GM12878 (cell line): ENCODE data around the gene NTRK3. TPM values are rescaled to one million over a fixed set of nuclear protein-coding genes. Genes with fewer than 3 reads are reported as not detected.

Source experiments
- ATAC-seq: fragments of 200-7000 bp; cut with Tn5 transposase; 3 replicates; pipeline ENCODE4 v1.9.1; 2020; ENCODE audit warnings: mild to moderate bottlenecking, moderate library complexity
- BruUV-seq: library from RNA; stranded (reverse); fragments of 400-500 nt; replicated peaks from 2 replicates; lab custom pipeline; 2021; lab: Mats Ljungman, UMichigan
- CTCF ChIA-PET: fragments of 300-600 bp; sonication (Branson Sonifier 250); formaldehyde crosslinking; extraction: SDS; loops from one replicate; lab custom pipeline; 2021; ENCODE audit warnings: inconsistent platforms; lab: Yijun Ruan, JAX
- POLR2A ChIA-PET: fragments of 350-600 bp; formaldehyde crosslinking; extraction: SDS; loops from one replicate; lab custom pipeline; 2021; ENCODE audit warnings: inconsistent platforms; lab: Charles Lee
- RAD21 ChIA-PET: fragments of 300-600 bp; sonication (Branson Sonifier 250); formaldehyde crosslinking; loops from one replicate; lab custom pipeline; 2023; ENCODE audit warnings: antibody characterized with exemption; ENCODE audit not compliant: unreplicated experiment; lab: Charles Lee
- SMC1A ChIA-PET: fragments of 300-600 bp; sonication (Branson Sonifier 250); formaldehyde crosslinking; loops from one replicate; lab custom pipeline; 2023; ENCODE audit not compliant: unreplicated experiment, uncharacterized antibody; lab: Charles Lee
- DNase-seq: peaks from one replicate; pipeline ENCODE4 v3.0.0-alpha.2; 2011; ENCODE audit warnings: low read depth, low spot score
- FAIRE-seq: peaks from 3 replicates; lab custom pipeline; 2011; peaks lifted over from hg19 to GRCh38; lab: Jason Lieb, UNC
- H2AFZ ChIP-seq: 2 replicates; pipeline ENCODE4 v1.6.0; 2011; ENCODE audit warnings: low read depth, low read length, control low read depth; ENCODE audit not compliant: control insufficient read depth
- H3K27ac ChIP-seq: 2 replicates; pipeline ENCODE4 v1.5.1; 2011; ENCODE audit warnings: control low read depth; ENCODE audit not compliant: control insufficient read depth, insufficient read depth
- H3K27me3 ChIP-seq, 2 experiments: replicated peaks in 1 of 2; 2 replicates each; pipeline versions ENCODE4 v1.6.0 to v1.6.1; 2011; ENCODE audit warnings: low read length in 1 of 2; ENCODE audit not compliant: control insufficient read depth in 2 of 2, insufficient read depth in 2 of 2
- H3K36me3 ChIP-seq, 2 experiments: 2 replicates each; pipeline ENCODE4 v1.5.1; 2011; ENCODE audit warnings: low read length in 1 of 2; ENCODE audit not compliant: control insufficient read depth in 2 of 2, insufficient read depth in 2 of 2
- H3K4me1 ChIP-seq: 2 replicates; pipeline ENCODE4 v1.6.1; 2011; ENCODE audit warnings: mild to moderate bottlenecking, low read length, moderate library complexity, mixed read lengths; ENCODE audit not compliant: control insufficient read depth, insufficient read depth
- H3K4me2 ChIP-seq: 2 replicates; pipeline ENCODE4 v1.6.0; 2011; ENCODE audit warnings: control low read depth; ENCODE audit not compliant: control insufficient read depth, insufficient read depth
- H3K4me3 ChIP-seq: fragments of 200-600 bp; sonication (generic); 2 replicates; pipeline ENCODE4 v1.5.1; 2016
- H3K79me2 ChIP-seq: 2 replicates; pipeline ENCODE4 v1.6.0; 2011; ENCODE audit warnings: low read length; ENCODE audit not compliant: control insufficient read depth, insufficient read depth
- H3K9ac ChIP-seq: 2 replicates; pipeline ENCODE4 v1.8.0; 2011; ENCODE audit warnings: low read length, control low read depth, mixed read lengths; ENCODE audit not compliant: control insufficient read depth, insufficient read depth
- H3K9me3 ChIP-seq: replicated peaks from 3 replicates; pipeline ENCODE4 v1.5.1; 2011; ENCODE audit warnings: mild to moderate bottlenecking, low read length; ENCODE audit not compliant: control insufficient read depth, insufficient read depth
- H4K20me1 ChIP-seq: 2 replicates; pipeline ENCODE4 v1.6.0; 2011; ENCODE audit not compliant: control insufficient read depth, insufficient read depth
- FOS ChIP-seq: IDR thresholded peaks from 3 replicates; pipeline ENCODE4 v1.6.1; 2011; ENCODE audit warnings: borderline replicate concordance; ENCODE audit not compliant: insufficient read length; ENCODE audit errors: extremely low read depth
- FOXK2 ChIP-seq: fragments of 450-650 bp; IDR thresholded peaks from 2 replicates; pipeline ENCODE4 v1.6.1; 2017; ENCODE audit warnings: mild to moderate bottlenecking, moderate library complexity
- HDAC2 ChIP-seq: fragments of 200-600 bp; sonication (generic); IDR thresholded peaks from 2 replicates; pipeline ENCODE4 v1.6.1; 2017
- MTA2 ChIP-seq: fragments of 450-650 bp; IDR thresholded peaks from 2 replicates; pipeline ENCODE4 v1.6.1; 2016; ENCODE audit warnings: low read depth, mild to moderate bottlenecking, moderate library complexity
- MXI1 ChIP-seq: fragments of 150-350 bp; IDR thresholded peaks from 2 replicates; pipeline ENCODE4 v1.6.1; 2011; ENCODE audit warnings: low read depth, mild to moderate bottlenecking, inconsistent platforms, low read length, improper control_type of control experiment
- NFIC ChIP-seq: IDR thresholded peaks from 2 replicates; pipeline ENCODE4 v1.6.1; 2012; ENCODE audit warnings: low read depth, mild to moderate bottlenecking, inconsistent platforms, low read length, moderate library complexity
- NFYB ChIP-seq: IDR thresholded peaks from 2 replicates; pipeline ENCODE4 v1.6.1; 2011; ENCODE audit warnings: low read depth, mild to moderate bottlenecking, low read length, improper control_type of control experiment, moderate library complexity; ENCODE audit not compliant: insufficient read depth
- POU2F2 ChIP-seq: IDR thresholded peaks from 3 replicates; pipeline ENCODE4 v1.6.1; 2011; ENCODE audit warnings: low read depth, mild to moderate bottlenecking, low read length, borderline replicate concordance
- RB1 ChIP-seq: fragments of 450-650 bp; formaldehyde crosslinking; IDR thresholded peaks from 2 replicates; pipeline ENCODE4 v1.6.1; 2017; ENCODE audit warnings: mild to moderate bottlenecking, borderline replicate concordance
- RBBP5 ChIP-seq: fragments of 200-600 bp; sonication (generic); conservative IDR thresholded peaks from 2 replicates; pipeline ENCODE4 v1.6.1; 2016
- RELA ChIP-seq: fragments of 450-650 bp; IDR thresholded peaks from 2 replicates; pipeline ENCODE4 v1.8.0; 2014; ENCODE audit warnings: borderline replicate concordance; ENCODE audit not compliant: partially characterized antibody
- RFX5 ChIP-seq: IDR thresholded peaks from 2 replicates; pipeline ENCODE4 v1.6.1; 2011; ENCODE audit warnings: low read depth, low read length, improper control_type of control experiment
- SMC3 ChIP-seq: IDR thresholded peaks from 2 replicates; pipeline ENCODE4 v1.6.1; 2011; ENCODE audit warnings: low read length, improper control_type of control experiment, borderline replicate concordance
- STAT1 ChIP-seq: fragments of 450-650 bp; conservative IDR thresholded peaks from 2 replicates; pipeline ENCODE4 v1.6.1; 2014; ENCODE audit warnings: antibody characterized with exemption, mild to moderate bottlenecking
- YBX1 ChIP-seq: fragments of 450-650 bp; IDR thresholded peaks from 2 replicates; pipeline ENCODE4 v1.6.1; 2016; ENCODE audit warnings: antibody characterized with exemption
- ZNF384 ChIP-seq: IDR thresholded peaks from 2 replicates; pipeline ENCODE4 v1.6.1; 2012; ENCODE audit warnings: low read depth, mild to moderate bottlenecking, low read length, improper control_type of control experiment, borderline replicate concordance
- WGBS: methylation state at CpG from one replicate; pipeline ENCODE4 v1.1.6; 2016; ENCODE audit warnings: low lambda C conversion rate; ENCODE audit not compliant: insufficient replicate concordance, insufficient coverage; ENCODE audit errors: missing lambda C conversion rate; 5-methylcytosine and 5-hydroxymethylcytosine counted together
- in situ Hi-C: fragments of 300-500 bp; cut with MboI; formaldehyde crosslinking; loops from 9 replicates; pipeline ENCODE4 v1.14.3; 2018; ENCODE audit warnings: mixed read lengths
- intact Hi-C: fragments of 100-400 bp; cut with micrococcal nuclease; formaldehyde crosslinking; loops from one replicate; pipeline ENCODE4 v1.14.2; 2022; ENCODE audit not compliant: unreplicated experiment
- polyA plus RNA-seq, 11 experiments: library from polyadenylated mRNA; depleted of rRNA in 4 of 11; unstranded in 6 of 11; stranded (reverse) in 5 of 11; fragments of >200 nt; fragmentation: Nextera tagmentation in 4 of 11; fragmentation: Illumina TruSeq in 1 of 11; extraction: Ambion mirVana in 4 of 11; extraction: Trizol in 1 of 11; gene quantifications; 1 replicate in 1 of 11; 2 replicates in 10 of 11; pipeline versions ENCODE4 v1.2.1 to v1.2.3, GENCODE V29; 2011 to 2016; ENCODE audit warnings: inconsistent platforms in 2 of 11, missing spikeins in 2 of 11, low read depth in 1 of 11
- total RNA-seq, 4 experiments: library from RNA; depleted of rRNA in 3 of 4; stranded (reverse); fragments of >200 nt in 3 of 4; fragmentation: Illumina TruSeq in 1 of 4; extraction: Trizol in 1 of 4; gene quantifications; 2 replicates each; pipeline versions ENCODE4 v1.2.1 to v1.2.3, GENCODE V29; 2013 to 2021
- TF ChIP-seq, protein P1 (sequence below): fragments of 450-650 bp; IDR thresholded peaks from 2 replicates; pipeline ENCODE4 v1.6.1; 2017; ENCODE audit warnings: mild to moderate bottlenecking, moderate library complexity
- TF ChIP-seq, protein P2 (sequence below): IDR thresholded peaks from 2 replicates; pipeline ENCODE4 v1.6.1; 2011; ENCODE audit warnings: low read depth, low read length, improper control_type of control experiment, borderline replicate concordance
- TF ChIP-seq, protein P3 (sequence below): IDR thresholded peaks from 2 replicates; pipeline ENCODE4 v1.6.1; 2012; ENCODE audit warnings: low read depth, low read length, improper control_type of control experiment

Gene NTRK3
- total and polyA plus RNA-seq, 10 of the 15 experiments (the other 5 are each of a cell fraction or from before 2014, with no cell fraction given) = not detected

DNA sequence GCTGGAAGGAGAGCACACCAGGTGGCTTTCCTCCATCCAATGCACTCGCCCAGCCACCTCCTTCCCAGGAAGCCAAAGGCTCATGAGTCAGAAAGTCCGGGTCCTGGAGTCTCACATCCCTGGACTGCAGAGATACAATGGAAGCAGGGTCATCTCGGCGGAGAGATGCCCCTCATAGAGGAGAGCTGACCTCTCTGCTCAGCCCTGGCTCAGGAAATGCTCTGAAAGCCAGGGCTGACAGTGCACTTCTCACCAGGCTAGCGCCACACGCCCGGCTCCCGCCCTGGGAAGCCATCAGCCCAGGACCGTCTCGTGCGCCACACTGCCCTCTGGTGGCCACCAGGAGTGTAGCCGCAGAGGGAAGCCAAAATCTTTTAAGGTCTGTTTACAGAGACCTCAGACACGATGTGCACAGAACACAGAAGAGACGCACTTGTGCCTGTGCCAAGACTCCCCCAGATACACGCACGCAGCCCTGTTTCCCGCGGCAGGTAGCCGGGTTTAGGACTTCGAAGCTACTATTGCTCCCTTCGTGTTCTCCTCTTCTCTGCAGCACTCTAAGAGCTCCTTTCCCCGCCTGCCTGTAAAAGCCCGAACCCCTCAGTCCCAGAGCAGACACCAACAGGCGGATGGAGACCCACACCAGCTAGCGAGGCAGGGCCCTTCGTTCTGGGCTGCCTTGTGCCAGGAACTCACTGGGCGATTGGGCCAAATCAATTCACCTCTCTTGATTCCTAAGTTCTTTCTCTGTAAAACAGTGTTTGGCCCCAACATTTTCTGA is 9.7 kb downstream of the NTRK3 start:
- Histone ChIP-seq H3K9ac (no peak overlapping the region), H3K27ac (no peak overlapping the region), H3K4me1 (no peaks in the 10 kb centered on the region), H3K4me3 (no peak overlapping the region), H3K27me3 (peaks cover 0 to 2% of the 10 kb centered on the region in 2 experiments; a peak in 2 of 4 replicates), H4K20me1 (no peaks in the 10 kb centered on the region), H3K9me3 (no peaks in the 10 kb centered on the region), H2AFZ (no peak overlapping the region; the same call in 1 of the 2 replicates), H3K79me2 (no peaks in the 10 kb centered on the region), H3K4me2 (no peak overlapping the region), H3K36me3 (no peaks in the 10 kb centered on the region)
- WGBS = 9% methylated on average over 27 of the region's 27 CpGs
- peak; percentile 86 for FAIRE-seq
- in situ Hi-C loops = no loop called here
- CTCF ChIA-PET = interaction anchor here (0.7 to 7.0 kb wide), 14 partner anchors 10 to 1333 kb away, joined by 3 to 42 read pairs (median 4); no protein-coding TSS in a partner anchor
- ATAC-seq = peak; percentile 94
- no peak for DNase-seq
- no TSS peak for BruUV-seq
- RAD21 ChIA-PET = no interaction called here
- POLR2A ChIA-PET = no interaction called here
- intact Hi-C loops = loop anchor here (1.0 to 10.0 kb wide), 3 partner anchors 84 to 1320 kb away; no protein-coding TSS in a partner anchor
- SMC1A ChIA-PET = interaction anchor here (1.7 kb wide), 1 partner anchor 28 kb away, joined by 6 read pairs; no protein-coding TSS in a partner anchor
- TF ChIP-seq, protein P1, sequence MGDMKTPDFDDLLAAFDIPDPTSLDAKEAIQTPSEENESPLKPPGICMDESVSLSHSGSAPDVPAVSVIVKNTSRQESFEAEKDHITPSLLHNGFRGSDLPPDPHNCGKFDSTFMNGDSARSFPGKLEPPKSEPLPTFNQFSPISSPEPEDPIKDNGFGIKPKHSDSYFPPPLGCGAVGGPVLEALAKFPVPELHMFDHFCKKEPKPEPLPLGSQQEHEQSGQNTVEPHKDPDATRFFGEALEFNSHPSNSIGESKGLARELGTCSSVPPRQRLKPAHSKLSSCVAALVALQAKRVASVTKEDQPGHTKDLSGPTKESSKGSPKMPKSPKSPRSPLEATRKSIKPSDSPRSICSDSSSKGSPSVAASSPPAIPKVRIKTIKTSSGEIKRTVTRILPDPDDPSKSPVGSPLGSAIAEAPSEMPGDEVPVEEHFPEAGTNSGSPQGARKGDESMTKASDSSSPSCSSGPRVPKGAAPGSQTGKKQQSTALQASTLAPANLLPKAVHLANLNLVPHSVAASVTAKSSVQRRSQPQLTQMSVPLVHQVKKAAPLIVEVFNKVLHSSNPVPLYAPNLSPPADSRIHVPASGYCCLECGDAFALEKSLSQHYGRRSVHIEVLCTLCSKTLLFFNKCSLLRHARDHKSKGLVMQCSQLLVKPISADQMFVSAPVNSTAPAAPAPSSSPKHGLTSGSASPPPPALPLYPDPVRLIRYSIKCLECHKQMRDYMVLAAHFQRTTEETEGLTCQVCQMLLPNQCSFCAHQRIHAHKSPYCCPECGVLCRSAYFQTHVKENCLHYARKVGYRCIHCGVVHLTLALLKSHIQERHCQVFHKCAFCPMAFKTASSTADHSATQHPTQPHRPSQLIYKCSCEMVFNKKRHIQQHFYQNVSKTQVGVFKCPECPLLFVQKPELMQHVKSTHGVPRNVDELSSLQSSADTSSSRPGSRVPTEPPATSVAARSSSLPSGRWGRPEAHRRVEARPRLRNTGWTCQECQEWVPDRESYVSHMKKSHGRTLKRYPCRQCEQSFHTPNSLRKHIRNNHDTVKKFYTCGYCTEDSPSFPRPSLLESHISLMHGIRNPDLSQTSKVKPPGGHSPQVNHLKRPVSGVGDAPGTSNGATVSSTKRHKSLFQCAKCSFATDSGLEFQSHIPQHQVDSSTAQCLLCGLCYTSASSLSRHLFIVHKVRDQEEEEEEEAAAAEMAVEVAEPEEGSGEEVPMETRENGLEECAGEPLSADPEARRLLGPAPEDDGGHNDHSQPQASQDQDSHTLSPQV = no peak
- TF ChIP-seq RBBP5 (no peak), NFYB (no peak), MXI1 (no peak), RB1 (0 out of 2 replicates have a peak, but pooled peaks have one; percentile 28), FOS (no peak), SMC3 (peak; percentile 72), RELA (no peak), RFX5 (no peak), YBX1 (no peak), NFIC (no peak), MTA2 (no peak), STAT1 (no peak), POU2F2 (0 out of 3 replicates have a peak, but pooled peaks have one; percentile 15), HDAC2 (no peak), FOXK2 (no peak), ZNF384 (no peak)
- TF ChIP-seq, protein P2, sequence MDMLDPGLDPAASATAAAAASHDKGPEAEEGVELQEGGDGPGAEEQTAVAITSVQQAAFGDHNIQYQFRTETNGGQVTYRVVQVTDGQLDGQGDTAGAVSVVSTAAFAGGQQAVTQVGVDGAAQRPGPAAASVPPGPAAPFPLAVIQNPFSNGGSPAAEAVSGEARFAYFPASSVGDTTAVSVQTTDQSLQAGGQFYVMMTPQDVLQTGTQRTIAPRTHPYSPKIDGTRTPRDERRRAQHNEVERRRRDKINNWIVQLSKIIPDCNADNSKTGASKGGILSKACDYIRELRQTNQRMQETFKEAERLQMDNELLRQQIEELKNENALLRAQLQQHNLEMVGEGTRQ = no peak
- TF ChIP-seq, protein P3, sequence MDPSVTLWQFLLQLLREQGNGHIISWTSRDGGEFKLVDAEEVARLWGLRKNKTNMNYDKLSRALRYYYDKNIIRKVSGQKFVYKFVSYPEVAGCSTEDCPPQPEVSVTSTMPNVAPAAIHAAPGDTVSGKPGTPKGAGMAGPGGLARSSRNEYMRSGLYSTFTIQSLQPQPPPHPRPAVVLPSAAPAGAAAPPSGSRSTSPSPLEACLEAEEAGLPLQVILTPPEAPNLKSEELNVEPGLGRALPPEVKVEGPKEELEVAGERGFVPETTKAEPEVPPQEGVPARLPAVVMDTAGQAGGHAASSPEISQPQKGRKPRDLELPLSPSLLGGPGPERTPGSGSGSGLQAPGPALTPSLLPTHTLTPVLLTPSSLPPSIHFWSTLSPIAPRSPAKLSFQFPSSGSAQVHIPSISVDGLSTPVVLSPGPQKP = no peak
